SU-DHL-6 (cell line): Measurements from ENCODE around the gene ZNF618.

Source experiments
- H2AFZ ChIP-seq: fragments of 200-600 bp; sonication (generic); 2 replicates; pipeline ENCODE4 v1.6.1; 2014; ENCODE audit warnings: low read depth, mild to moderate bottlenecking, moderate library complexity, mixed read lengths, antibody characterized with exemption, low read length; ENCODE audit not compliant: severe bottlenecking
- H3F3A ChIP-seq: fragments of 200-600 bp; shearing (Covaris generic); 2 replicates; pipeline ENCODE4 v1.6.0; 2016; ENCODE audit warnings: antibody characterized with exemption, mild to moderate bottlenecking; ENCODE audit not compliant: insufficient read depth
- H3K27ac ChIP-seq: fragments of 200-600 bp; sonication (generic); 2 replicates; pipeline ENCODE4 v1.5.1; 2016; ENCODE audit warnings: low read depth, mild to moderate bottlenecking, low read length, moderate library complexity, mixed read lengths
- H3K27me3 ChIP-seq: fragments of 200-600 bp; sonication (generic), shearing (Covaris generic); 2 replicates; pipeline ENCODE4 v1.6.0; 2014; ENCODE audit warnings: mild to moderate bottlenecking, low read length
- H3K36me3 ChIP-seq: fragments of 200-600 bp; sonication (generic); 2 replicates; pipeline ENCODE4 v1.6.1; 2014; ENCODE audit warnings: mild to moderate bottlenecking, low read length, mixed read lengths
- H3K4me2 ChIP-seq: fragments of 300-600, 200-600 bp; shearing (Covaris generic), sonication (generic); 2 replicates; pipeline ENCODE4 v1.6.0; 2014; ENCODE audit warnings: low read length, low read depth, mild to moderate bottlenecking; ENCODE audit not compliant: poor library complexity, severe bottlenecking
- H3K4me3 ChIP-seq: fragments of 200-600 bp; sonication (generic); 2 replicates; pipeline ENCODE4 v1.5.1; 2014; ENCODE audit warnings: antibody characterized with exemption, low read length, mild to moderate bottlenecking, mixed read lengths; ENCODE audit not compliant: insufficient read depth, poor library complexity, severe bottlenecking
- H3K79me2 ChIP-seq: fragments of 200-600 bp; sonication (generic); 2 replicates; pipeline ENCODE4 v1.6.1; 2014; ENCODE audit warnings: mild to moderate bottlenecking, low read length, moderate library complexity; ENCODE audit not compliant: insufficient read depth
- H3K9ac ChIP-seq: fragments of 200-600 bp; sonication (generic); 2 replicates; pipeline ENCODE4 v1.7.0; 2014; ENCODE audit warnings: mild to moderate bottlenecking, low read length
- H3K9me2 ChIP-seq: fragments of 200-600 bp; sonication (generic); replicated peaks from 2 replicates; pipeline ENCODE4 v1.6.1; 2014; ENCODE audit warnings: low read length; ENCODE audit not compliant: insufficient read depth
- H3K9me3 ChIP-seq: fragments of 200-600 bp; sonication (generic); 2 replicates; pipeline ENCODE4 v1.6.1; 2014; ENCODE audit warnings: low read length, mixed read lengths; ENCODE audit not compliant: insufficient read depth
- H4K20me1 ChIP-seq: fragments of 200-600 bp; sonication (generic); 2 replicates; pipeline ENCODE4 v1.6.1; 2014; ENCODE audit warnings: low read depth, mild to moderate bottlenecking, antibody characterized with exemption, low read length, moderate library complexity, mixed read lengths
- CTCF ChIP-seq: fragments of 200-600 bp; sonication (generic); IDR thresholded peaks from one replicate; pipeline ENCODE4 v1.5.1; 2017; ENCODE audit warnings: antibody characterized with exemption, mild to moderate bottlenecking, low read length, moderate library complexity; ENCODE audit not compliant: insufficient read depth, poor library complexity, severe bottlenecking
- EZH2phosphoT487 ChIP-seq: fragments of 200-600 bp; sonication (generic), shearing (Covaris generic); conservative IDR thresholded peaks from 2 replicates; pipeline ENCODE4 v1.6.1; 2018; ENCODE audit warnings: mild to moderate bottlenecking, antibody characterized with exemption, low read length, moderate library complexity, mixed read lengths

The ZNF618 gene

GRCh38 chr9:114033397-114034103 lies 157.4 kb downstream of the ZNF618 start:
- TF ChIP-seq EZH2phosphoT487 = no peak
- no peak for TF ChIP-seq CTCF
- H3K4me2 ChIP-seq = no peak overlapping the region
- H3K79me2 ChIP-seq = no peaks in the 10 kb centered on the region
- H3K36me3 ChIP-seq = no peaks in the 10 kb centered on the region
- no peaks in the 10 kb centered on the region for H3F3A ChIP-seq
- no peaks in the 10 kb centered on the region for H4K20me1 ChIP-seq
- no peak overlapping the region for H3K9ac ChIP-seq
- H3K27ac ChIP-seq = no peak overlapping the region
- no peaks in the 10 kb centered on the region for H3K9me3 ChIP-seq
- no peak overlapping the region for H2AFZ ChIP-seq
- H3K4me3 ChIP-seq = no peak overlapping the region
- H3K9me2 ChIP-seq = no peaks in the 10 kb centered on the region
- H3K27me3 ChIP-seq = no peaks in the 10 kb centered on the region

GRCh38 chr9:114034196-114034595 lies 158.1 kb downstream of the ZNF618 start:
- Histone ChIP-seq H3K9me2 (no peaks in the 10 kb centered on the region), H3K36me3 (no peaks in the 10 kb centered on the region), H3F3A (no peaks in the 10 kb centered on the region), H3K27me3 (no peaks in the 10 kb centered on the region), H2AFZ (no peak overlapping the region), H3K9me3 (no peaks in the 10 kb centered on the region), H3K79me2 (no peaks in the 10 kb centered on the region), H3K4me2 (no peak overlapping the region), H4K20me1 (no peaks in the 10 kb centered on the region), H3K9ac (no peak overlapping the region), H3K27ac (no peak overlapping the region), H3K4me3 (no peak overlapping the region)
- TF ChIP-seq EZH2phosphoT487 (no peak), CTCF (no peak)

- Histone ChIP-seq H2AFZ (no peak overlapping the region), H3K27me3 (no peaks in the 10 kb centered on the region), H3F3A (no peaks in the 10 kb centered on the region), H4K20me1 (no peaks in the 10 kb centered on the region), H3K4me3 (no peak overlapping the region), H3K9me2 (no peaks in the 10 kb centered on the region), H3K36me3 (no peaks in the 10 kb centered on the region), H3K79me2 (no peaks in the 10 kb centered on the region), H3K4me2 (no peak overlapping the region), H3K9ac (no peak overlapping the region), H3K27ac (no peak overlapping the region), H3K9me3 (no peaks in the 10 kb centered on the region)
- no peak for TF ChIP-seq CTCF
- no peak for TF ChIP-seq EZH2phosphoT487
Measured at GRCh38 chr9:114034661-114035062, 158.6 kb downstream of the ZNF618 start.
